Colonic mucosa (tissue), 4 donors: ENCODE measurements around the gene CNNM3. TPM values are rescaled to one million over a fixed set of nuclear protein-coding genes. Genes with fewer than 3 reads are reported as not detected.
"Not testable (repeated sequence)": the region's sequence is repeated elsewhere in the genome, so short reads cannot be mapped to it uniquely, and the experiment has no call there.

Experiments
- DNase-seq: peaks from one replicate; pipeline ENCODE4 v3.0.0-alpha.2; 2020
- H3K27ac ChIP-seq: fragments of 200-600 bp; one replicate; pipeline ENCODE4 v1.8.0; 2021
- H3K27me3 ChIP-seq: fragments of 200-600 bp; one replicate; pipeline ENCODE4 v1.8.0; 2021
- H3K36me3 ChIP-seq: fragments of 200-600 bp; one replicate; pipeline ENCODE4 v1.8.0; 2021
- H3K4me1 ChIP-seq: fragments of 200-600 bp; one replicate; pipeline ENCODE4 v1.8.0; 2021; ENCODE audit warnings: mild to moderate bottlenecking
- H3K4me3 ChIP-seq: fragments of 200-600 bp; one replicate; pipeline ENCODE4 v1.8.0; 2021
- H3K9ac ChIP-seq, 2 donors: one replicate each; pipeline ENCODE4 v1.7.0; 2013; ENCODE audit warnings: control low read depth in 2 of 2, low read depth in 2 of 2, low read length in 2 of 2
- H3K9me3 ChIP-seq: fragments of 200-600 bp; one replicate; pipeline ENCODE4 v1.8.0; 2021
- CTCF ChIP-seq: fragments of 200-600 bp; IDR thresholded peaks from one replicate; pipeline ENCODE4 v1.8.0; 2022; ENCODE audit warnings: antibody characterized with exemption, mild to moderate bottlenecking
- intact Hi-C: fragments of 100-400 bp; cut with DNase I; formaldehyde crosslinking; loops from one replicate; pipeline ENCODE4 v1.14.1; 2022
- total RNA-seq, 2 donors: library from RNA; stranded (reverse); fragmentation: NEBNext Ultra II Directional in 1 of 2; extraction: Animal tissue kit (Norgen Biotek cat#: 25700) in 1 of 2; gene quantifications; one replicate each; pipeline ENCODE4 v1.2.1, GENCODE V29; 2021
- donor health status: healthy.
- donor health status: DM: no; HTN: no; CAD: no.
- donor health status: DM: no; HTN: no; CAD: no.

The CNNM3 gene
- total RNA-seq, 2 donors from 2014 or later = 24.4 to 33.0 TPM

- Histone ChIP-seq H3K27ac (no peak overlapping the region), H3K4me3 (no peak overlapping the region), H3K4me1 (no peaks in the 10 kb centered on the region), H3K27me3 (no peaks in the 10 kb centered on the region), H3K9ac (peak overlapping the region in 1 of 2 donors; percentile 38), H3K36me3 (peaks cover 5% of the 10 kb centered on the region), H3K9me3 (no peaks in the 10 kb centered on the region)
- DNase-seq = peak; percentile 80
- peak; percentile 89 for TF ChIP-seq CTCF
- intact Hi-C loops = loop anchor here (5.0 to 10.0 kb wide), 2 partner anchors 39 to 186 kb away; partner anchors contain the start of gene CNNM4
Observed at GRCh38 chr2:96801005-96801785, 14.9 kb upstream of the CNNM3 start.

DNA sequence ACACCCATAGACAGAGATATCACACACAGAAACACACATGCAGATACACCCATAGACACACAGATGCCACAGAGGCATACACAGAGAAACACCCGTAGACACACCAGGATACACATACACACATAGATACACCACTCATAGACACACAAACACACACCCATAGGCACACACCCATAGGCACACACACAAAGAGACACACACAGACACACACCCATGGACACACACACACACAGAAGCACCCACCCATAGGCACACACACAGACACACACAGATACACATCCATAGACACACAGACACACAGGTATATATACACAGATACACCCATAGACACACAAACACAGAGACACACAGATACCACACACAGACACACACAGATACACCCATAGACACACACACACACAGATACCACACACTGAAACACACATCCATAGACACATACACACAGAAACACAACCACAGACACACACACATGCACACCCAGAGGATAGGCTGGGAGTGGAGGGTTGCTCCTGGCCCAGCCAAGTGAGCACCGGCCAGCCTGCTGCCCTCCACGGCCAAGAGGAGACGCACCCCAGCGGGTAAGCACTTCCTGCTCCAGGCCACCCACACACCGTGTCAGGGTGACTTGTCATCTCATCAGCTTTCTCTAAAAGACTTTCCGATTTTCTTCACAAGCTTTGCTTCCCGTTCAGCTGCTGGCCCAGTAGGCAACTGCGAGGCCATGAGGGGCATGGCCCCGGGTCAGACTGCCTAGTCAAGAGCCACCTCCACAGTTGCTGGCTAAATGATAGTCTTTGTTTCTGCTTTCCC is 14.1 kb upstream of the CNNM3 start:
- no peak overlapping the region for H3K9ac ChIP-seq
- no peaks in the 10 kb centered on the region for H3K4me1 ChIP-seq
- TF ChIP-seq CTCF = no peak
- intact Hi-C loops = loop anchor here (5.0 to 10.0 kb wide), 2 partner anchors 40 to 187 kb away; partner anchors contain the start of gene CNNM4
- H3K4me3 ChIP-seq = no peak overlapping the region
- no peak for DNase-seq
- no peak overlapping the region for H3K27ac ChIP-seq
- H3K9me3 ChIP-seq = no peaks in the 10 kb centered on the region
- H3K27me3 ChIP-seq = no peaks in the 10 kb centered on the region
- H3K36me3 ChIP-seq = peaks cover 5% of the 10 kb centered on the region

DNA sequence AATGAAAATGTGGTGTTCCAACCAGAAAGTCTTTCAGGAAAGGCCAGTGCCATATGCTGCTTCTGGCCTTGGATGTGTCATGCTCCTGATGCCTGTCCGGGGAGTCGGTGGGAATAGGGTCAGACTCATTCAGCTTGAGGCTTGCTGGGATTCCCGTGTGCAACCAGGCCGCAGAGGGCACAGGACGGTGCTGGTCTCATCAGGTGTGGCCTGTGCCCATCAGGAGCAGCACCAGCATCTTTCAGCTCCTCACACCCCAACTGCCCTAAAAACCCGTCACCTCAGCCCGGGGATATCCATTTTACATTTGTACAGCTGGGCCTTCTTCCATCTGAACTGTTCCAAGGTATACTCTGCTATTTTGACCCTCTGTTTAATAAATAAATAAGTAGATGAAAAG is 13.3 kb upstream of the CNNM3 start:
- H3K9me3 ChIP-seq = no peaks in the 10 kb centered on the region
- H3K9ac ChIP-seq = no peak overlapping the region
- H3K4me3 ChIP-seq = no peak overlapping the region
- TF ChIP-seq CTCF = no peak
- no peaks in the 10 kb centered on the region for H3K4me1 ChIP-seq
- no peak overlapping the region for H3K27ac ChIP-seq
- H3K27me3 ChIP-seq = no peaks in the 10 kb centered on the region
- no peak for DNase-seq
- H3K36me3 ChIP-seq = peaks cover 5% of the 10 kb centered on the region
- intact Hi-C loops = loop anchor here (5.0 to 10.0 kb wide), 2 partner anchors 40 to 188 kb away; partner anchors contain the start of gene CNNM4

- no peak for DNase-seq
- no peak for TF ChIP-seq CTCF
- peaks cover 9% of the 10 kb centered on the region for H3K36me3 ChIP-seq
- H3K9ac ChIP-seq = no peak overlapping the region
- no peaks in the 10 kb centered on the region for H3K27me3 ChIP-seq
- no peaks in the 10 kb centered on the region for H3K4me1 ChIP-seq
- no peak overlapping the region for H3K27ac ChIP-seq
- intact Hi-C loops = loop anchor here (5.0 to 10.0 kb wide), 2 partner anchors 43 to 190 kb away; partner anchors contain the start of gene CNNM4
- H3K4me3 ChIP-seq = no peak overlapping the region
- H3K9me3 ChIP-seq = no peaks in the 10 kb centered on the region
Observed at GRCh38 chr2:96804986-96805385, 11.1 kb upstream of the CNNM3 start.

- H3K4me3 ChIP-seq, H3K9me3 ChIP-seq, H3K4me1 ChIP-seq, DNase-seq, H3K27ac ChIP-seq, H3K9ac ChIP-seq, H3K27me3 ChIP-seq, H3K36me3 ChIP-seq: not testable (repeated sequence)
- intact Hi-C loops = loop anchor here (10.0 kb wide), 1 partner anchor 191 kb away; no protein-coding TSS in a partner anchor
Observed at GRCh38 chr2:96805946-96806345, 10.1 kb upstream of the CNNM3 start.
